ENCODE measurements around the gene PLD4.

GRCh38 chr14:104908303-104908702 is 16.4 kb upstream of the PLD4 start:
- TF ChIP-seq CTCF (IDR thresholded peaks at IDR 0.05) = no peak
- no peak for TF ChIP-seq SIN3A (IDR thresholded peaks at IDR 0.05; ENCODE audit: borderline replicate concordance, insufficient read depth, low read depth, low read length)
- TF ChIP-seq POLR2AphosphoS5 (IDR thresholded peaks at IDR 0.05; ENCODE audit: low read depth, low read length) = no peak
- TF ChIP-seq REST (IDR thresholded peaks at IDR 0.05; ENCODE audit: insufficient read depth in 1 of 2, low read depth in 2 of 2, low read length in 1 of 2) = no peak
